ENCODE measurements around the gene APOL4. TPM values are rescaled to one million over a fixed set of nuclear protein-coding genes. Genes with fewer than 3 reads are reported as not detected.

Gene APOL4
- total RNA-seq, 1 donor from 2014 or later, result 0.82 TPM

- no peaks in the 10 kb centered on the region for H3K9me3 Mint-ChIP-seq
- H3K4me2 ChIP-seq, result no peak overlapping the region
- no peak overlapping the region for H3K4me3 ChIP-seq
- no peaks in the 10 kb centered on the region for H3K79me2 ChIP-seq (ENCODE audit: low read depth)
- no peak overlapping the region for H3K4me3 Mint-ChIP-seq
- no peaks in the 10 kb centered on the region for H3K36me3 Mint-ChIP-seq
- peak overlapping the region; percentile 59 for H3K27ac Mint-ChIP-seq
- no peak overlapping the region for H2AFZ ChIP-seq (replicated peaks)
- no peaks in the 10 kb centered on the region for H4K20me1 ChIP-seq (ENCODE audit: low read depth)
- H3K27me3 Mint-ChIP-seq (ENCODE audit: insufficient read depth, low read depth), result peaks cover 7% of the 10 kb centered on the region
- H3K9ac ChIP-seq, result no peak overlapping the region
- H3K27me3 ChIP-seq, result no peaks in the 10 kb centered on the region
- no peaks in the 10 kb centered on the region for H3K9me3 ChIP-seq (ENCODE audit: low read depth)
- TF ChIP-seq CTCF (IDR thresholded peaks at IDR 0.05), result no peak
- no peak for TF ChIP-seq EZH2 (IDR thresholded peaks at IDR 0.05)
- peaks cover 2% of the 10 kb centered on the region for H3K4me1 Mint-ChIP-seq
- H3K36me3 ChIP-seq, result no peaks in the 10 kb centered on the region
- peaks cover 6% of the 10 kb centered on the region for H3K4me1 ChIP-seq
- no peak overlapping the region for H3K27ac ChIP-seq
- no peaks in the 10 kb centered on the region for H3F3A ChIP-seq (ENCODE audit: low read depth)
- DNase-seq (ENCODE audit: low spot score), result no peak
Measured at GRCh38 chr22:36182056-36182455, 19.6 kb downstream of the APOL4 start.

DNA sequence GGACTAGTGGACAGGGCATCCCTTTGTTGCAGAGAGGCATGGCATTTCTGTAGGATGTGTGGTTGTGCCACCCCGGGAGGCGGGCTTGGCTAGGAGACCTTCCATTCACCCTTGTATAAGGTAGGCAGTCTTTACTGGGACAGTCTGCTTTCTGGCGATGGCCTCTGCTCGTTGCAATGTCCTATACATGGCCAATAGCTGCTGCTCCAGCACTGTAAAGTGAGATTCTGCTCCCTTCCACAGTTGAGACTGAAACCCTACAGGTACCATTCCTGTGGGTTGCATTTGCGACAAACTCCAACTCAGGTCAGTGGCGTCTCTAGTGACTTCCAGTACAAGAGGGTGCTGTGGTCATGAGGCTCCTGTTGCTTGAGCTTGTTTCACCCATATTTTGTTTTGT, 20.7 kb downstream of the APOL4 start:
- H4K20me1 ChIP-seq (ENCODE audit: low read depth), result no peaks in the 10 kb centered on the region
- H3K79me2 ChIP-seq (ENCODE audit: low read depth), result no peaks in the 10 kb centered on the region
- no peak overlapping the region for H3K9ac ChIP-seq
- H3K4me1 ChIP-seq, result peaks cover 6% of the 10 kb centered on the region
- no peaks in the 10 kb centered on the region for H3K9me3 Mint-ChIP-seq
- peaks cover 2% of the 10 kb centered on the region for H3K4me1 Mint-ChIP-seq
- no peaks in the 10 kb centered on the region for H3F3A ChIP-seq (ENCODE audit: low read depth)
- no peaks in the 10 kb centered on the region for H3K27me3 ChIP-seq
- TF ChIP-seq CTCF (IDR thresholded peaks at IDR 0.05) (no peak), EZH2phosphoT487 (IDR thresholded peaks at IDR 0.05) (no peak), EZH2 (IDR thresholded peaks at IDR 0.05) (no peak)
- H3K36me3 Mint-ChIP-seq, result no peaks in the 10 kb centered on the region
- DNase-seq (ENCODE audit: low spot score), result no peak
- no peak overlapping the region for H3K4me3 ChIP-seq
- H3K9me3 ChIP-seq (ENCODE audit: low read depth), result no peaks in the 10 kb centered on the region
- H3K27ac Mint-ChIP-seq, result no peak overlapping the region
- no peaks in the 10 kb centered on the region for H3K36me3 ChIP-seq
- no peak overlapping the region for H2AFZ ChIP-seq (replicated peaks)
- H3K27me3 Mint-ChIP-seq (ENCODE audit: insufficient read depth, low read depth), result peaks cover 7% of the 10 kb centered on the region
- no peak overlapping the region for H3K27ac ChIP-seq
- no peak overlapping the region for H3K4me2 ChIP-seq
- no peak overlapping the region for H3K4me3 Mint-ChIP-seq

- H3K36me3 ChIP-seq, result no peaks in the 10 kb centered on the region
- Mint-ChIP-seq H3K4me3 (no peak overlapping the region), H3K36me3 (no peaks in the 10 kb centered on the region), H3K27ac (no peak overlapping the region), H3K27me3 (ENCODE audit: insufficient read depth, low read depth) (peaks cover 7% of the 10 kb centered on the region), H3K4me1 (peaks cover 2% of the 10 kb centered on the region), H3K9me3 (no peaks in the 10 kb centered on the region)
- peak; percentile 86 for TF ChIP-seq CTCF (IDR thresholded peaks at IDR 0.05)
- TF ChIP-seq EZH2phosphoT487 (IDR thresholded peaks at IDR 0.05), result no peak
- no peak for TF ChIP-seq EZH2 (IDR thresholded peaks at IDR 0.05)
- no peak overlapping the region for H3K4me2 ChIP-seq
- no peaks in the 10 kb centered on the region for H3K79me2 ChIP-seq (ENCODE audit: low read depth)
- H3K4me1 ChIP-seq, result peaks cover 6% of the 10 kb centered on the region
- H4K20me1 ChIP-seq (ENCODE audit: low read depth), result no peaks in the 10 kb centered on the region
- H3K27ac ChIP-seq, result no peak overlapping the region
- peak overlapping the region; percentile 95 for H2AFZ ChIP-seq (replicated peaks)
- DNase-seq (ENCODE audit: low spot score), result peak; percentile 86
- H3K9me3 ChIP-seq (ENCODE audit: low read depth), result no peaks in the 10 kb centered on the region
- no peaks in the 10 kb centered on the region for H3F3A ChIP-seq (ENCODE audit: low read depth)
- H3K9ac ChIP-seq, result no peak overlapping the region
- H3K27me3 ChIP-seq, result no peaks in the 10 kb centered on the region
- no peak overlapping the region for H3K4me3 ChIP-seq
Measured at GRCh38 chr22:36180038-36180880, 21.4 kb downstream of the APOL4 start.

Data from neural progenitor cell (in vitro differentiated cells).